CD14-positive monocyte (primary cell): ENCODE results near the gene PPP4R1. TPM values are rescaled to one million over a fixed set of nuclear protein-coding genes. Genes with fewer than 3 reads are reported as not detected.
A peak's percentile ranks its signal among the peaks of the same experiment; 100 is the strongest.

ENCODE experiments used
- DNase-seq, 3 donors: peaks; one replicate each; pipeline ENCODE4 v3.0.0-alpha.2; 2011 to 2022
- H2AFZ ChIP-seq: 2 replicates; pipeline ENCODE4 v1.6.0; 2012; ENCODE audit warnings: mild to moderate bottlenecking, low read depth, low read length, inconsistent platforms; ENCODE audit not compliant: insufficient read depth, poor library complexity, severe bottlenecking
- H3K27ac ChIP-seq, 2 donors: 1 replicate in 1 of 2; 2 replicates in 1 of 2; pipeline ENCODE4 v1.5.1; 2012 to 2013; ENCODE audit warnings: low read length in 2 of 2, control low read depth in 1 of 2, inconsistent platforms in 1 of 2, low read depth in 1 of 2, mild to moderate bottlenecking in 1 of 2
- H3K27me3 ChIP-seq, 2 donors: one replicate each; pipeline versions ENCODE4 v1.6.0 to v1.6.1; 2011 to 2013; ENCODE audit warnings: low read length in 2 of 2; ENCODE audit not compliant: control insufficient read depth in 2 of 2, insufficient read depth in 2 of 2
- H3K36me3 ChIP-seq, 2 donors: replicated peaks in 1 of 2; 1 replicate in 1 of 2; 2 replicates in 1 of 2; pipeline versions ENCODE4 v1.5.1 to v1.6.1; 2012 to 2013; ENCODE audit warnings: low read length in 2 of 2, control low read depth in 1 of 2, inconsistent platforms in 1 of 2, mild to moderate bottlenecking in 1 of 2; ENCODE audit not compliant: insufficient read depth in 2 of 2, control insufficient read depth in 1 of 2
- H3K4me1 ChIP-seq, 2 donors: 1 replicate in 1 of 2; 2 replicates in 1 of 2; pipeline versions ENCODE4 v1.5.1 to v1.6.1; 2012 to 2013; ENCODE audit warnings: low read length in 2 of 2, control low read depth in 1 of 2, inconsistent platforms in 1 of 2, mild to moderate bottlenecking in 1 of 2, moderate library complexity in 1 of 2; ENCODE audit not compliant: insufficient read depth in 2 of 2, control insufficient read depth in 1 of 2
- H3K4me2 ChIP-seq: replicated peaks from 2 replicates; pipeline ENCODE3; 2012; ENCODE audit warnings: low read length, moderate library complexity, mild to moderate bottlenecking; ENCODE audit not compliant: poor library complexity, severe bottlenecking; ENCODE audit errors: extremely low read depth
- H3K4me3 ChIP-seq, 3 experiments: fragments of 200-600 bp in 1 of 3; sonication (generic) in 1 of 3; replicated peaks in 1 of 3; 1 replicate in 2 of 3; 2 replicates in 1 of 3; pipeline ENCODE4 v1.5.1; 2011 to 2013; ENCODE audit warnings: low read length in 3 of 3, mild to moderate bottlenecking in 3 of 3, control low read depth in 2 of 3, low read depth in 2 of 3, inconsistent platforms in 1 of 3, moderate library complexity in 1 of 3
- H3K79me2 ChIP-seq: 2 replicates; pipeline ENCODE4 v1.6.0; 2012; ENCODE audit warnings: mild to moderate bottlenecking, control low read depth, inconsistent platforms, low read length, moderate library complexity; ENCODE audit not compliant: insufficient read depth
- H3K9ac ChIP-seq: 2 replicates; pipeline ENCODE4 v1.6.0; 2017; ENCODE audit warnings: low read length, mild to moderate bottlenecking; ENCODE audit not compliant: insufficient read depth, poor library complexity, severe bottlenecking
- H3K9me3 ChIP-seq, 2 donors: replicated peaks in 1 of 2; 1 replicate in 1 of 2; 2 replicates in 1 of 2; pipeline versions ENCODE4 v1.5.1 to v1.6.1; 2012 to 2013; ENCODE audit warnings: low read length in 2 of 2, control low read depth in 1 of 2; ENCODE audit not compliant: control insufficient read depth in 1 of 2, insufficient read depth in 1 of 2
- H4K20me1 ChIP-seq: 2 replicates; pipeline ENCODE4 v1.6.0; 2012; ENCODE audit warnings: mild to moderate bottlenecking, low read length, control low read depth, moderate library complexity; ENCODE audit not compliant: insufficient read depth
- H3K27ac Mint-ChIP-seq, 7 donors: one replicate each; pipeline ENCODE4 v1.8.0; 2020; ENCODE audit warnings: mild to moderate bottlenecking in 7 of 7, mixed read lengths in 7 of 7, moderate library complexity in 6 of 7, inconsistent platforms in 2 of 7
- H3K27me3 Mint-ChIP-seq, 3 donors: one replicate each; pipeline ENCODE4 v1.8.0; 2021 to 2022; ENCODE audit warnings: low read depth in 3 of 3, mild to moderate bottlenecking in 3 of 3, mixed read lengths in 3 of 3, moderate library complexity in 3 of 3, inconsistent platforms in 1 of 3
- H3K36me3 Mint-ChIP-seq, 2 donors: one replicate each; pipeline ENCODE4 v1.8.0; 2020; ENCODE audit warnings: mixed read lengths in 2 of 2, inconsistent platforms in 1 of 2, mild to moderate bottlenecking in 1 of 2
- H3K4me1 Mint-ChIP-seq: one replicate; pipeline ENCODE4 v1.8.0; 2020; ENCODE audit warnings: mild to moderate bottlenecking, mixed read lengths
- H3K4me3 Mint-ChIP-seq, 2 donors: one replicate each; pipeline ENCODE4 v1.8.0; 2020; ENCODE audit warnings: mild to moderate bottlenecking in 2 of 2, mixed read lengths in 2 of 2, moderate library complexity in 1 of 2
- H3K9me3 Mint-ChIP-seq, 7 donors: one replicate each; pipeline ENCODE4 v1.8.0; 2020 to 2022; ENCODE audit warnings: mixed read lengths in 7 of 7, mild to moderate bottlenecking in 6 of 7, moderate library complexity in 6 of 7, inconsistent platforms in 2 of 7
- CTCF ChIP-seq: fragments of 200-600 bp; IDR thresholded peaks from one replicate; pipeline ENCODE4 v1.8.0; 2022; ENCODE audit warnings: antibody characterized with exemption, mild to moderate bottlenecking
- WGBS: methylation state at CpG from one replicate; pipeline ENCODE4 v1.1.5; 2013; ENCODE audit warnings: missing lambda C conversion rate; ENCODE audit not compliant: insufficient coverage; 5-methylcytosine and 5-hydroxymethylcytosine counted together
- intact Hi-C, 2 donors: fragments of 100-400 bp; cut with micrococcal nuclease; formaldehyde crosslinking; loops; one replicate each; pipeline versions ENCODE4 v1.15.0 to v1.15.1; 2023
- polyA plus RNA-seq, 3 donors: library from polyadenylated mRNA; depleted of rRNA in 1 of 3; unstranded in 2 of 3; stranded (reverse) in 1 of 3; fragments of 300-500 nt in 2 of 3; fragments of >200 nt in 1 of 3; fragmentation: Illumina TruSeq in 2 of 3; gene quantifications; 1 replicate in 2 of 3; 2 replicates in 1 of 3; pipeline ENCODE4 v1.2.3, GENCODE V29; 2012 to 2021

The PPP4R1 gene
- polyA plus RNA-seq, 3 donors, result 22.0 to 45.3 (median 24.6) TPM

- peak overlapping the region in 2 of 7 donors; percentile 89 to 97 for H3K27ac Mint-ChIP-seq
- no peaks in the 10 kb centered on the region for H3K9me3 ChIP-seq
- H3K27me3 Mint-ChIP-seq, result no peaks in the 10 kb centered on the region
- no peak for DNase-seq
- H3K4me3 ChIP-seq, result peak overlapping the region; percentile 58 to 78 (median 60)
- H3K27ac ChIP-seq, result peak overlapping the region in 1 of 2 donors; percentile 84
- 57% methylated on average over 1 of the region's 3 CpGs for WGBS
- H3K4me1 ChIP-seq, result peaks cover 20 to 32% of the 10 kb centered on the region in 2 donors
- H2AFZ ChIP-seq, result peak overlapping the region; percentile 80
- H3K9me3 Mint-ChIP-seq, result no peaks in the 10 kb centered on the region
- H3K36me3 ChIP-seq, result peaks cover 5 to 14% of the 10 kb centered on the region in 2 donors
- peak overlapping the region; percentile 96 to 99 for H3K4me3 Mint-ChIP-seq
- H3K9ac ChIP-seq, result peak overlapping the region; percentile 80
- H3K36me3 Mint-ChIP-seq, result peaks cover 14 to 23% of the 10 kb centered on the region in 2 donors
- peak overlapping the region; percentile 86 for H3K4me2 ChIP-seq
- H4K20me1 ChIP-seq, result peaks cover 49% of the 10 kb centered on the region
- no peaks in the 10 kb centered on the region for H3K27me3 ChIP-seq
- peaks cover 70% of the 10 kb centered on the region for H3K79me2 ChIP-seq
- intact Hi-C loops, result loop anchor here (10.0 kb wide), 5 partner anchors 92 to 912 kb away; partner anchors contain the start of genes RAB31 (in 2 of the 2) and NAPG (in 1 of the 2)
- peaks cover 50% of the 10 kb centered on the region for H3K4me1 Mint-ChIP-seq
- no peak for TF ChIP-seq CTCF
Observed at GRCh38 chr18:9612977-9613376, 1.4 kb downstream of the PPP4R1 start.

DNA sequence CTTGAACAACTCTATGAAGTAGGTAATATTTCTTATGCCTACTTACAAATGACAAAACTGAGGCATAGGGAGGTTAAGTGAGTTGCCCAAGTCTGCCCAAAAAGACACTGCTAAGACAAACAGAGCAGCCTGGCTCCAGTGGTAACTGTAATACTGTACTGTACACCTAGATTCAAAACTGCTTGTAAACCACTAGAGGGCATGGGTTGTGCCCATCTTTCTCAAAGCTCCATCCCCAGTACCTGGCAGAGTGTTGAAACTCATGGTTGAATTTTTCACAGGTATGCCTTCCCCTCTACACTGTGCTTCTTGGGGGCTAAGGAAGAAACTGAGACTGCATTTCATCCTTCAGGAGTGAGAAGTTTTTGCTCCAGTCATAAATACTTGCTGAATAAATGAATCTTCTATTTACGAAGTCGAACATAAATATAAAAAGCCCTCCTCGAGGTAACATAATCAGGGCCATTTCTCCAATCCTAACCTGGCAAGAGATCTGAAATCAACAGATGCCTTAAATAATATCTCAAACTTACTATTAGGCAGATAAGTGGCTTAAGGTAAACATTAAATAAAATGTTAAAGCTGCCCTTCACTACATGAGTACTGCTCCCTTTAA, 2.0 kb downstream of the PPP4R1 start:
- H3K4me2 ChIP-seq, result peak overlapping the region; percentile 86
- peaks cover 15 to 27% of the 10 kb centered on the region in 2 donors for H3K36me3 Mint-ChIP-seq
- H3K4me3 Mint-ChIP-seq, result peak overlapping the region in 1 of 2 donors; percentile 96
- H3K9ac ChIP-seq, result no peak overlapping the region
- no CpG with 5 or more reads among the region's 3 CpGs for WGBS
- H2AFZ ChIP-seq, result no peak overlapping the region
- peak overlapping the region in 1 of 3 experiments; percentile 78 for H3K4me3 ChIP-seq
- peaks cover 77% of the 10 kb centered on the region for H3K79me2 ChIP-seq
- peak; percentile 67 for TF ChIP-seq CTCF
- peaks cover 5 to 14% of the 10 kb centered on the region in 2 donors for H3K36me3 ChIP-seq
- peaks cover 50% of the 10 kb centered on the region for H3K4me1 Mint-ChIP-seq
- peaks cover 20 to 32% of the 10 kb centered on the region in 2 donors for H3K4me1 ChIP-seq
- H3K27ac ChIP-seq, result peak overlapping the region in 1 of 2 donors; percentile 32
- H3K27ac Mint-ChIP-seq, result peak overlapping the region in 1 of 7 donors; percentile 37
- no peaks in the 10 kb centered on the region for H3K27me3 Mint-ChIP-seq
- H4K20me1 ChIP-seq, result peaks cover 56% of the 10 kb centered on the region
- H3K9me3 ChIP-seq, result no peaks in the 10 kb centered on the region
- no peaks in the 10 kb centered on the region for H3K27me3 ChIP-seq
- H3K9me3 Mint-ChIP-seq, result no peaks in the 10 kb centered on the region
- intact Hi-C loops, result loop anchor here (10.0 kb wide), 5 partner anchors 92 to 912 kb away; partner anchors contain the start of genes RAB31 (in 2 of the 2) and NAPG (in 1 of the 2)
- peak; percentile 18 to 52 (median 47) for DNase-seq
